H1 (cell line): Measurements from ENCODE around the gene CYSRT1. TPM values are rescaled to one million over a fixed set of nuclear protein-coding genes. Genes with fewer than 3 reads are reported as not detected.

ENCODE experiments used
- KDM4A ChIP-seq: IDR thresholded peaks from one replicate; pipeline ENCODE4 v1.7.1; 2012; ENCODE audit warnings: low read depth, mild to moderate bottlenecking, moderate library complexity, low read length, inconsistent platforms; ENCODE audit not compliant: severe bottlenecking
- MAFK ChIP-seq: IDR thresholded peaks from 2 replicates; pipeline ENCODE4 v1.6.1; 2012; ENCODE audit warnings: low read depth, mild to moderate bottlenecking, improper control_type of control experiment, low read length
- PHF8 ChIP-seq: fragments of 200-600 bp; sonication (generic); conservative IDR thresholded peaks from 2 replicates; pipeline ENCODE4 v1.7.1; 2012; ENCODE audit warnings: low read depth, mild to moderate bottlenecking, inconsistent platforms, low read length, moderate library complexity
- RXRA ChIP-seq: IDR thresholded peaks from 2 replicates; pipeline ENCODE4 v1.6.1; 2011; ENCODE audit warnings: low read depth, mild to moderate bottlenecking, low read length, moderate library complexity; ENCODE audit not compliant: insufficient read depth
- SP4 ChIP-seq: IDR thresholded peaks from 2 replicates; pipeline ENCODE4 v1.6.1; 2012; ENCODE audit warnings: low read length, inconsistent platforms
- USF2 ChIP-seq: IDR thresholded peaks from 2 replicates; pipeline ENCODE4 v1.6.1; 2011; ENCODE audit warnings: low read length, improper control_type of control experiment
- polyA plus RNA-seq, 7 experiments: library from polyadenylated mRNA; depleted of rRNA in 3 of 7; stranded (reverse) in 5 of 7; unstranded in 2 of 7; fragments of >200 nt in 5 of 7; fragments of 200-250 nt in 2 of 7; gene quantifications; 1 replicate in 5 of 7; 2 replicates in 1 of 7; 4 replicates in 1 of 7; pipeline versions ENCODE4 v1.2.1 to v1.2.3, GENCODE V29; 2011 to 2013; ENCODE audit warnings: missing spikeins in 2 of 7, mixed read lengths in 2 of 7
- total RNA-seq: library from RNA; stranded (reverse); fragmentation: NEBNext Ultra II Directional; extraction: Animal tissue kit (Norgen Biotek cat#: 25700); gene quantifications from 2 replicates; pipeline ENCODE4 v1.2.1, GENCODE V29; 2021

Gene CYSRT1
- total and polyA plus RNA-seq, 2 of the 8 experiments (the other 6 are each of a cell fraction or from before 2014, with no cell fraction given): 1.0 to 6.5 TPM

GRCh38 chr9:137262909-137263285 lies 37.9 kb downstream of the CYSRT1 start (continued):
- TF ChIP-seq KDM4A (no peak), MAFK (no peak), PHF8 (no peak), SP4 (no peak), USF2 (no peak), RXRA (no peak)
